GM21717 (cell line): Measurements from ENCODE around the gene LCE1D.

Experiments used
- ATAC-seq: cut with Tn5 transposase; IDR thresholded peaks from one replicate; pipeline ENCODE4 v1.9.1; 2021; ENCODE audit warnings: mild to moderate bottlenecking, moderate library complexity; ENCODE audit not compliant: unreplicated experiment

Gene LCE1D

GRCh38 chr1:152811671-152812070, 15.2 kb downstream of the LCE1D start, which contains the start of gene LCE1B:
Gene LCE1B, plus strand, starts transcription at chr1:152811971. Its CDS starts 476 bp downstream, at chr1:152812447.
- ATAC-seq = no peak

GRCh38 chr1:152817309-152817708, 20.8 kb downstream of the LCE1D start:
- ATAC-seq = no peak

- no peak for ATAC-seq
These were observed 26.8 kb downstream of the LCE1D start for GRCh38 chr1:152823294-152823693.

GRCh38 chr1:152824964-152825363, 28.4 kb downstream of the LCE1D start:
- ATAC-seq = no peak

- ATAC-seq = no peak
These were observed 30.7 kb downstream of the LCE1D start, which contains the start of gene LCE1A for GRCh38 chr1:152827173-152827572. Gene LCE1A, plus strand, starts transcription at chr1:152827473. Its CDS starts 0 bp downstream, at chr1:152827473.

GRCh38 chr1:152836870-152837269, 40.3 kb downstream of the LCE1D start:
- ATAC-seq = no peak

- ATAC-seq = no peak
These were observed 46.0 kb downstream of the LCE1D start, which contains the start of gene LCE6A for GRCh38 chr1:152842556-152842955. Gene LCE6A, plus strand, starts transcription at chr1:152842856. Its CDS starts 665 bp downstream, at chr1:152843521.
